ENCODE measurements around the gene ATP9B.

DNA sequence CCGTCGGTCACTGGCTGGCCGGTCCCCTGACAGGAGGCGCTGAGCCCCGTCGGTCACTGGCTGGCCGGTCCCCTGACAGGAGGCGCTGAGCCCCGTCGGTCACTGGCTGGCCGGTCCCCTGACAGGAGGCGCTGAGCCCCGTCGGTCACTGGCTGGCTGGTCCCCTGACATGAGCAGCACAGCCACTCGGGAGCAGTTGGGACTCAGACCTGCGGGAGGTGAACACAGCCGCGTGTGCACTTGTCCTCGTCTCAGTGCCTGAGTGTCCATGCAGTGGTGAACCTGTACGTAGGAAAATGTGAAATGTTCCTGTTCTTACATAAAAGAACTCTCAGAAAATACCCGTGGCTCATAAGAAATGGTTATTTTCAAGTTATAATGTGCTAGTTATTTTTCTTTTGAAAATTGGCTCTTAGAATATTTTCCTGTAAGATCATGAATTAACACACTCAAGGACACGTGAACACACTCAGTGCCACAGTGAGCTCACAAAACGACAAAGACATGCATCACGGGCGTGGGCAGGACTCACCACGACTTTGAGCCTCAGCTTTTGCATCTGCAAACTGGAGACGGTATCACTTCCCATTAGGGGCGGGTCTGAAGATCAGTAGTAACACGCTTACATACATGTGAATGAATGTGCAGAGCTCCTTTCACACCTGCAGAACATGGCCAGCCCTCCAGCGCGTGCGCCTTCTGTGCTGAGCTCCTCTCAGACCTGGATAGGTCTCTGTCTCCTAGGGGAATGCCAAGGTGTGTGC lies 305.4 kb downstream of the ATP9B start:
- TF ChIP-seq EZH2 (IDR thresholded peaks at IDR 0.05; ENCODE audit: low read length, unreplicated experiment) (no peak), EZH2phosphoT487 (IDR thresholded peaks at IDR 0.05; ENCODE audit: borderline replicate concordance, low read length) (no peak)
- TF ChIP-seq, protein P1, sequence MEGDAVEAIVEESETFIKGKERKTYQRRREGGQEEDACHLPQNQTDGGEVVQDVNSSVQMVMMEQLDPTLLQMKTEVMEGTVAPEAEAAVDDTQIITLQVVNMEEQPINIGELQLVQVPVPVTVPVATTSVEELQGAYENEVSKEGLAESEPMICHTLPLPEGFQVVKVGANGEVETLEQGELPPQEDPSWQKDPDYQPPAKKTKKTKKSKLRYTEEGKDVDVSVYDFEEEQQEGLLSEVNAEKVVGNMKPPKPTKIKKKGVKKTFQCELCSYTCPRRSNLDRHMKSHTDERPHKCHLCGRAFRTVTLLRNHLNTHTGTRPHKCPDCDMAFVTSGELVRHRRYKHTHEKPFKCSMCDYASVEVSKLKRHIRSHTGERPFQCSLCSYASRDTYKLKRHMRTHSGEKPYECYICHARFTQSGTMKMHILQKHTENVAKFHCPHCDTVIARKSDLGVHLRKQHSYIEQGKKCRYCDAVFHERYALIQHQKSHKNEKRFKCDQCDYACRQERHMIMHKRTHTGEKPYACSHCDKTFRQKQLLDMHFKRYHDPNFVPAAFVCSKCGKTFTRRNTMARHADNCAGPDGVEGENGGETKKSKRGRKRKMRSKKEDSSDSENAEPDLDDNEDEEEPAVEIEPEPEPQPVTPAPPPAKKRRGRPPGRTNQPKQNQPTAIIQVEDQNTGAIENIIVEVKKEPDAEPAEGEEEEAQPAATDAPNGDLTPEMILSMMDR (conservative IDR thresholded peaks at IDR 0.05; ENCODE audit: low read depth, low read length), result no peak

Data from PC-3 (cell line).